Memory B cell (primary cell): ENCODE measurements around the gene PHF21A.

Experiments
- ATAC-seq: fragments of 150-1000 bp; cut with Tn5 transposase; 2 replicates; pipeline ENCODE4 v1.10.0; 2021; ENCODE audit warnings: low read depth, mild to moderate bottlenecking, moderate library complexity
- DNase-seq, 2 donors: peaks; one replicate each; pipeline ENCODE4 v3.0.0; 2022; ENCODE audit warnings: low spot score in 2 of 2
- H3K27ac Mint-ChIP-seq: one replicate; pipeline ENCODE4 v1.8.0; 2022; ENCODE audit warnings: mild to moderate bottlenecking, moderate library complexity, mixed read lengths
- H3K27me3 Mint-ChIP-seq: one replicate; pipeline ENCODE4 v1.8.0; 2022; ENCODE audit warnings: mixed read lengths
- H3K36me3 Mint-ChIP-seq: one replicate; pipeline ENCODE4 v1.8.0; 2022; ENCODE audit warnings: mild to moderate bottlenecking, mixed read lengths
- H3K4me1 Mint-ChIP-seq: one replicate; pipeline ENCODE4 v1.8.0; 2022; ENCODE audit warnings: mixed read lengths
- H3K4me3 Mint-ChIP-seq: one replicate; pipeline ENCODE4 v1.8.0; 2022; ENCODE audit warnings: mild to moderate bottlenecking, moderate library complexity, mixed read lengths
- H3K9me3 Mint-ChIP-seq: one replicate; pipeline ENCODE4 v1.8.0; 2022; ENCODE audit warnings: mixed read lengths

PHF21A gene

GRCh38 chr11:46049325-46049897 is 71.8 kb downstream of the PHF21A start:
- Mint-ChIP-seq H3K27me3 (no peaks in the 10 kb centered on the region), H3K4me3 (no peak overlapping the region), H3K9me3 (peaks cover 3% of the 10 kb centered on the region), H3K27ac (no peak overlapping the region), H3K36me3 (peaks cover 31% of the 10 kb centered on the region), H3K4me1 (peaks cover 16% of the 10 kb centered on the region)
- DNase-seq (no peak), ATAC-seq (no peak)

GRCh38 chr11:46048198-46048597 is 73.1 kb downstream of the PHF21A start:
- Mint-ChIP-seq H3K27me3 (no peaks in the 10 kb centered on the region), H3K4me1 (peaks cover 16% of the 10 kb centered on the region), H3K27ac (no peak overlapping the region), H3K9me3 (peaks cover 3% of the 10 kb centered on the region), H3K36me3 (peaks cover 28% of the 10 kb centered on the region), H3K4me3 (no peak overlapping the region)
- ATAC-seq (no peak), DNase-seq (no peak)

- DNase-seq = no peak
- H3K27me3 Mint-ChIP-seq = no peaks in the 10 kb centered on the region
- H3K4me3 Mint-ChIP-seq = no peak overlapping the region
- no peak overlapping the region for H3K27ac Mint-ChIP-seq
- H3K4me1 Mint-ChIP-seq = peaks cover 16% of the 10 kb centered on the region
- H3K9me3 Mint-ChIP-seq = peaks cover 3% of the 10 kb centered on the region
- H3K36me3 Mint-ChIP-seq = peaks cover 30% of the 10 kb centered on the region
- no peak for ATAC-seq
These were observed 73.7 kb downstream of the PHF21A start for GRCh38 chr11:46047520-46047919.

- ATAC-seq (no peak), DNase-seq (no peak)
- no peak overlapping the region for H3K27ac Mint-ChIP-seq
These were observed 75.4 kb downstream of the PHF21A start for GRCh38 chr11:46045811-46046210.

GRCh38 chr11:46044601-46045000 is 76.7 kb downstream of the PHF21A start:
- DNase-seq (no peak), ATAC-seq (no peak)
- H3K27me3 Mint-ChIP-seq = no peaks in the 10 kb centered on the region
- H3K9me3 Mint-ChIP-seq = peaks cover 3% of the 10 kb centered on the region
- peaks cover 19% of the 10 kb centered on the region for H3K4me1 Mint-ChIP-seq
- peaks cover 18% of the 10 kb centered on the region for H3K36me3 Mint-ChIP-seq
- H3K4me3 Mint-ChIP-seq = no peak overlapping the region
- H3K27ac Mint-ChIP-seq = peak overlapping the region; percentile 14

More at GRCh38 chr11:46045811-46046210, 75.4 kb downstream of the PHF21A start:
- Mint-ChIP-seq H3K4me1 (peaks cover 18% of the 10 kb centered on the region), H3K9me3 (peaks cover 3% of the 10 kb centered on the region), H3K4me3 (no peak overlapping the region), H3K27me3 (no peaks in the 10 kb centered on the region), H3K36me3 (peaks cover 26% of the 10 kb centered on the region)

- Mint-ChIP-seq H3K4me1 (peaks cover 20% of the 10 kb centered on the region), H3K9me3 (no peaks in the 10 kb centered on the region), H3K27ac (no peak overlapping the region), H3K36me3 (peaks cover 12% of the 10 kb centered on the region), H3K4me3 (no peak overlapping the region), H3K27me3 (no peaks in the 10 kb centered on the region)
- DNase-seq (no peak), ATAC-seq (no peak)
These were observed 81.3 kb downstream of the PHF21A start for GRCh38 chr11:46039990-46040389.

GRCh38 chr11:46038529-46038928 is 82.7 kb downstream of the PHF21A start:
- H3K4me1 Mint-ChIP-seq = peaks cover 19% of the 10 kb centered on the region
- H3K9me3 Mint-ChIP-seq = no peaks in the 10 kb centered on the region
- H3K4me3 Mint-ChIP-seq = no peak overlapping the region
- DNase-seq (no peak), ATAC-seq (no peak)
- no peaks in the 10 kb centered on the region for H3K27me3 Mint-ChIP-seq
- no peak overlapping the region for H3K27ac Mint-ChIP-seq
- H3K36me3 Mint-ChIP-seq = peaks cover 12% of the 10 kb centered on the region

- no peak for ATAC-seq
- H3K9me3 Mint-ChIP-seq = no peaks in the 10 kb centered on the region
These were observed 84.3 kb downstream of the PHF21A start for GRCh38 chr11:46036969-46037368.

GRCh38 chr11:46036009-46036408 is 85.2 kb downstream of the PHF21A start:
- Mint-ChIP-seq H3K9me3 (no peaks in the 10 kb centered on the region), H3K27me3 (no peaks in the 10 kb centered on the region), H3K27ac (no peak overlapping the region), H3K4me3 (no peak overlapping the region), H3K36me3 (peaks cover 10% of the 10 kb centered on the region), H3K4me1 (peaks cover 16% of the 10 kb centered on the region)
- no peak for DNase-seq
- no peak for ATAC-seq

More at GRCh38 chr11:46036969-46037368, 84.3 kb downstream of the PHF21A start:
- DNase-seq = no peak
- no peak overlapping the region for H3K27ac Mint-ChIP-seq
- no peaks in the 10 kb centered on the region for H3K27me3 Mint-ChIP-seq
- H3K4me3 Mint-ChIP-seq = no peak overlapping the region
- peaks cover 10% of the 10 kb centered on the region for H3K36me3 Mint-ChIP-seq
- peaks cover 19% of the 10 kb centered on the region for H3K4me1 Mint-ChIP-seq

- Mint-ChIP-seq H3K27me3 (no peaks in the 10 kb centered on the region), H3K4me3 (no peak overlapping the region), H3K36me3 (peaks cover 10% of the 10 kb centered on the region), H3K27ac (no peak overlapping the region), H3K9me3 (no peaks in the 10 kb centered on the region), H3K4me1 (peaks cover 8% of the 10 kb centered on the region)
- ATAC-seq = no peak
- DNase-seq = no peak
These were observed 87.2 kb downstream of the PHF21A start for GRCh38 chr11:46034041-46034440.

GRCh38 chr11:46026606-46027293 is 94.5 kb downstream of the PHF21A start:
- H3K4me3 Mint-ChIP-seq = no peak overlapping the region
- H3K4me1 Mint-ChIP-seq = peaks cover 2% of the 10 kb centered on the region
- no peaks in the 10 kb centered on the region for H3K27me3 Mint-ChIP-seq
- DNase-seq (no peak), ATAC-seq (no peak)
- no peaks in the 10 kb centered on the region for H3K9me3 Mint-ChIP-seq
- H3K36me3 Mint-ChIP-seq = peaks cover 5% of the 10 kb centered on the region
- H3K27ac Mint-ChIP-seq = no peak overlapping the region

GRCh38 chr11:46020084-46020599 is 101.1 kb downstream of the PHF21A start:
- Mint-ChIP-seq H3K9me3 (peaks cover 3% of the 10 kb centered on the region), H3K4me1 (peaks cover 5% of the 10 kb centered on the region), H3K27ac (no peak overlapping the region), H3K27me3 (no peaks in the 10 kb centered on the region), H3K36me3 (peaks cover 12% of the 10 kb centered on the region), H3K4me3 (no peak overlapping the region)
- ATAC-seq (no peak), DNase-seq (no peak)

- Mint-ChIP-seq H3K4me1 (peaks cover 3% of the 10 kb centered on the region), H3K27me3 (no peaks in the 10 kb centered on the region), H3K27ac (no peak overlapping the region), H3K4me3 (no peak overlapping the region), H3K36me3 (peaks cover 12% of the 10 kb centered on the region), H3K9me3 (peaks cover 3% of the 10 kb centered on the region)
- DNase-seq (no peak), ATAC-seq (no peak)
These were observed 102.6 kb downstream of the PHF21A start for GRCh38 chr11:46018651-46019050.

- ATAC-seq (no peak), DNase-seq (no peak)
- Mint-ChIP-seq H3K27ac (no peak overlapping the region), H3K27me3 (no peaks in the 10 kb centered on the region), H3K4me1 (peaks cover 6% of the 10 kb centered on the region), H3K4me3 (no peak overlapping the region), H3K36me3 (peaks cover 10% of the 10 kb centered on the region), H3K9me3 (peaks cover 3% of the 10 kb centered on the region)
These were observed 103.9 kb downstream of the PHF21A start for GRCh38 chr11:46017341-46017740.

GRCh38 chr11:46015941-46016340 is 105.3 kb downstream of the PHF21A start:
- Mint-ChIP-seq H3K4me1 (peaks cover 10% of the 10 kb centered on the region), H3K27me3 (no peaks in the 10 kb centered on the region), H3K9me3 (peaks cover 3% of the 10 kb centered on the region), H3K27ac (no peak overlapping the region), H3K36me3 (peaks cover 11% of the 10 kb centered on the region), H3K4me3 (no peak overlapping the region)
- no peak for DNase-seq
- no peak for ATAC-seq
